Panc1 (cell line): Measurements from ENCODE around the gene PMS1. TPM values are rescaled to one million over a fixed set of nuclear protein-coding genes. Genes with fewer than 3 reads are reported as not detected.

ENCODE experiments used
- ATAC-seq: fragments of 200-7000 bp; cut with Tn5 transposase; 2 replicates; pipeline ENCODE4 v1.9.1; 2020; ENCODE audit warnings: mild to moderate bottlenecking, moderate library complexity
- Bru-seq: library from RNA; stranded (reverse); fragments of 400-500 nt; gene quantifications from one replicate; lab custom pipeline; 2021; lab: Mats Ljungman, UMichigan
- BruChase-seq, 2 experiments: library from RNA; stranded (reverse); fragments of 400-500 nt; gene quantifications; one replicate each; lab custom pipeline; 2021; lab: Mats Ljungman, UMichigan
- BruUV-seq: library from RNA; stranded (reverse); fragments of 400-500 nt; replicated peaks from 2 replicates; lab custom pipeline; 2021; lab: Mats Ljungman, UMichigan
- CTCF ChIA-PET: fragments of 300-600 bp; sonication (Branson Sonifier 250); formaldehyde crosslinking; loops from one replicate; lab custom pipeline; 2022; ENCODE audit warnings: antibody characterized with exemption; lab: Charles Lee
- POLR2A ChIA-PET: fragments of 300-600 bp; sonication (Branson Sonifier 250); formaldehyde crosslinking; loops from one replicate; lab custom pipeline; 2022; ENCODE audit warnings: antibody characterized with exemption; lab: Charles Lee
- DNase-seq: peaks from one replicate; pipeline ENCODE4 v3.0.0-alpha.2; 2010; ENCODE audit warnings: low read depth, low spot score
- H3K27ac ChIP-seq: 2 replicates; pipeline ENCODE4 v1.5.1; 2011; ENCODE audit warnings: mild to moderate bottlenecking, low read length, inconsistent platforms
- H3K27me3 ChIP-seq: fragments of 200-500 bp; sonication (Bioruptor generic); 2 replicates; pipeline ENCODE4 v1.6.0; 2014; ENCODE audit warnings: low read length, inconsistent platforms; ENCODE audit not compliant: control insufficient read depth, insufficient read depth
- H3K36me3 ChIP-seq: fragments of 200-500 bp; sonication (Bioruptor generic); 2 replicates; pipeline ENCODE4 v1.5.1; 2014; ENCODE audit warnings: inconsistent platforms, mild to moderate bottlenecking, low read length, moderate library complexity; ENCODE audit not compliant: control insufficient read depth, insufficient read depth
- H3K4me1 ChIP-seq: 2 replicates; pipeline ENCODE4 v1.5.1; 2011; ENCODE audit warnings: inconsistent platforms, mild to moderate bottlenecking, low read length, moderate library complexity; ENCODE audit not compliant: control insufficient read depth, insufficient read depth
- H3K4me3 ChIP-seq, 2 experiments: 2 replicates each; pipeline ENCODE4 v1.5.1; 2011 to 2012; ENCODE audit warnings: low read depth in 2 of 2, low read length in 2 of 2, mild to moderate bottlenecking in 2 of 2, inconsistent platforms in 1 of 2, moderate library complexity in 1 of 2
- H3K9me3 ChIP-seq: fragments of 200-500 bp; sonication (Bioruptor generic); 2 replicates; pipeline ENCODE4 v1.5.1; 2014; ENCODE audit warnings: low read depth, mild to moderate bottlenecking, inconsistent platforms, low read length, moderate library complexity; ENCODE audit not compliant: control insufficient read depth, insufficient read depth
- POLR2AphosphoS5 ChIP-seq: IDR thresholded peaks from 2 replicates; pipeline ENCODE4 v1.6.1; 2012; ENCODE audit warnings: mild to moderate bottlenecking, low read depth, low read length, moderate library complexity
- SIN3A ChIP-seq: IDR thresholded peaks from 2 replicates; pipeline ENCODE4 v1.6.1; 2012; ENCODE audit warnings: low read depth, mild to moderate bottlenecking, low read length, moderate library complexity, borderline replicate concordance; ENCODE audit not compliant: insufficient read depth
- TCF7L2 ChIP-seq: IDR thresholded peaks from 2 replicates; pipeline ENCODE4 v1.6.1; 2011; ENCODE audit warnings: mild to moderate bottlenecking, low read depth, low read length, inconsistent platforms
- in situ Hi-C: cut with HindIII; loops from 2 replicates; pipeline ENCODE4 v1.10.0; 2016; ENCODE audit warnings: low sequenced_read_pairs, low pct_unique_long_range_greater_than_20kb
- intact Hi-C: fragments of 100-400 bp; cut with micrococcal nuclease; formaldehyde crosslinking; loops from one replicate; pipeline ENCODE4 v1.10.0; 2022; ENCODE audit not compliant: unreplicated experiment
- long read RNA-seq: library from polyadenylated mRNA; unstranded; transcript quantifications from one replicate; pipeline ENCODE4 v2.0.0, GENCODE V29; 2021; ENCODE audit not compliant: unreplicated experiment
- polyA plus RNA-seq: library from polyadenylated mRNA; unstranded; fragments of >200 nt; gene quantifications from one replicate; pipeline ENCODE4 v1.2.1, GENCODE V29; 2012; ENCODE audit warnings: missing spikeins; ENCODE audit not compliant: insufficient read length
- total RNA-seq: library from RNA; stranded (reverse); gene quantifications from one replicate; pipeline ENCODE4 v1.2.1, GENCODE V29; 2021; ENCODE audit not compliant: unreplicated experiment
- TF ChIP-seq, protein P1 (sequence below): fragments of 450-650 bp; IDR thresholded peaks from 2 replicates; pipeline ENCODE4 v1.5.1; 2017; ENCODE audit warnings: mild to moderate bottlenecking
- TF ChIP-seq, protein P2 (sequence below), 2 experiments: IDR thresholded peaks; 2 replicates each; pipeline ENCODE4 v1.6.1; 2011 to 2012; ENCODE audit warnings: low read depth in 2 of 2, control low read depth in 1 of 2, low read length in 1 of 2, mild to moderate bottlenecking in 1 of 2, moderate library complexity in 1 of 2; ENCODE audit not compliant: insufficient read depth in 1 of 2

Gene PMS1
- 47.0 TPM for total RNA-seq
- polyA plus RNA-seq = 12.7 TPM
- percentile 86 among the genes with signal in this experiment for Bru-seq, nascent RNA
- percentile 87 among the genes with signal in this experiment for BruChase-seq, experiment 1, labeled RNA remaining after a 2-hour chase
- percentile 80 among the genes with signal in this experiment for BruChase-seq, experiment 2, labeled RNA remaining after a 6-hour chase
- long read RNA-seq, transcript PMS1-202 (5 exons, 948 nt) = minor isoform, 5 of 85 reads
- long read RNA-seq, transcript PMS1-213 (13 exons, 3,225 nt) = major isoform, 28 of 85 reads
- long read RNA-seq, partial matches to known transcripts = 14 of 85 reads
- long read RNA-seq, other reads (novel, unspliced or antisense) = 32 of 85 reads

DNA sequence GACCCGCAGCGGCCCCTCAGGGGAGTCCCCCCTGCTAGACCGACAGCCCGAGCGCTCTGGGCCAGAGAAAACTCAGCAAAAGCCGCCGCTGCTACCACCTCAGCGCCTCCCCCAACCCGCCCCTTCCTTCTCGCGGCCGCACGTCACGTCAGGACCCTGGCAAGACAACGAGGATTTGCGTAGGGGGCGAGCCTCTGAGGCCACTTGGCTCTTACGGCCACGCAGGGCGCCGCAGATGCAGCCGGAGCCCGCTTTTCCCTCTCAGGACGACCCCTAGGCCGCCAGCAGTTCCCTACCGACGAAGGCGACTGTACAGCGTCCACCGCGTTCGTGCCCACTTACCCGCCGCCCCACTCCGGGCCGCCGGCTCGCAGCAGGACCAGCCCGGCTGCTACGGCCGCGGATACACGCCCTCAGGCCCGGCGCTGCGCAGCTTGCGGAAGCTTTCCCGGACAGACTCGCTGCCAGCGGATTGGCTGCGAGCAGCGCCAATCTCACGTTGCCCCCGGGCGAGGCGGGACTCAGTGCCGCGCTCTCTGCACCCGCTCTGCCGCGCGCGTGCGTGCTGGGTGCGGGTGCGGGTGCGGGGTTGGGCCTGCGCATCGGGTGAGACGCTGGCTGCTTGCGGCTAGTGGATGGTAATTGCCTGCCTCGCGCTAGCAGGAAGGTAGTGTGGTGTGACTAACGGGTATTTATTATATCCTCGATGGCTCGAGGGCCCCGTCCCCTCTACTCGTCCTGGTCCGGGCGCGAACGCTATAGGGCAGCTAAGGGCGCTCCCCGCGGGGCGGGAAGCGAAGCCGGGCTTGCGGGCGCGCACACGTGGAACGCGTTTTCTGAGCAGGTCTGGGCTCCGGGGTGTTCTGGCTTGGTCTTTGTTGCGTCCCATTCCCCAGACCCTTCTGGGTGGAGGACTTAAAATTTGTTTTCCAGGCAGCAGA lies at the start of gene PMS1, which contains the start of gene ORMDL1:
Gene PMS1, plus strand, starts transcription at position 524 of the 941 bp plus-strand sequence. CDS start 7,360 bp downstream, outside the sequence.
Gene ORMDL1, minus strand, starts transcription at position 413 of the 941 bp plus-strand sequence. CDS start 1,744 bp downstream, outside the sequence.
- DNase-seq (peak; percentile 79), ATAC-seq (peak; percentile 99)
- Histone ChIP-seq H3K27ac (peak within 1 kb of the TSS; percentile 97), H3K36me3 (peaks cover 28% of the 10 kb centered on the region), H3K27me3 (no peaks in the 10 kb centered on the region), H3K4me3 (peak within 1 kb of the TSS; percentile 69 to 96), H3K9me3 (no peaks in the 10 kb centered on the region), H3K4me1 (peaks cover 9% of the 10 kb centered on the region)
- intact Hi-C loops (no loop called here), in situ Hi-C loops (no loop called here)
- TF ChIP-seq TCF7L2 = peak; percentile 29; the same call in 1 of the 2 replicates
- TF ChIP-seq, protein P1, sequence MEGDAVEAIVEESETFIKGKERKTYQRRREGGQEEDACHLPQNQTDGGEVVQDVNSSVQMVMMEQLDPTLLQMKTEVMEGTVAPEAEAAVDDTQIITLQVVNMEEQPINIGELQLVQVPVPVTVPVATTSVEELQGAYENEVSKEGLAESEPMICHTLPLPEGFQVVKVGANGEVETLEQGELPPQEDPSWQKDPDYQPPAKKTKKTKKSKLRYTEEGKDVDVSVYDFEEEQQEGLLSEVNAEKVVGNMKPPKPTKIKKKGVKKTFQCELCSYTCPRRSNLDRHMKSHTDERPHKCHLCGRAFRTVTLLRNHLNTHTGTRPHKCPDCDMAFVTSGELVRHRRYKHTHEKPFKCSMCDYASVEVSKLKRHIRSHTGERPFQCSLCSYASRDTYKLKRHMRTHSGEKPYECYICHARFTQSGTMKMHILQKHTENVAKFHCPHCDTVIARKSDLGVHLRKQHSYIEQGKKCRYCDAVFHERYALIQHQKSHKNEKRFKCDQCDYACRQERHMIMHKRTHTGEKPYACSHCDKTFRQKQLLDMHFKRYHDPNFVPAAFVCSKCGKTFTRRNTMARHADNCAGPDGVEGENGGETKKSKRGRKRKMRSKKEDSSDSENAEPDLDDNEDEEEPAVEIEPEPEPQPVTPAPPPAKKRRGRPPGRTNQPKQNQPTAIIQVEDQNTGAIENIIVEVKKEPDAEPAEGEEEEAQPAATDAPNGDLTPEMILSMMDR = no peak
- TF ChIP-seq, protein P2, sequence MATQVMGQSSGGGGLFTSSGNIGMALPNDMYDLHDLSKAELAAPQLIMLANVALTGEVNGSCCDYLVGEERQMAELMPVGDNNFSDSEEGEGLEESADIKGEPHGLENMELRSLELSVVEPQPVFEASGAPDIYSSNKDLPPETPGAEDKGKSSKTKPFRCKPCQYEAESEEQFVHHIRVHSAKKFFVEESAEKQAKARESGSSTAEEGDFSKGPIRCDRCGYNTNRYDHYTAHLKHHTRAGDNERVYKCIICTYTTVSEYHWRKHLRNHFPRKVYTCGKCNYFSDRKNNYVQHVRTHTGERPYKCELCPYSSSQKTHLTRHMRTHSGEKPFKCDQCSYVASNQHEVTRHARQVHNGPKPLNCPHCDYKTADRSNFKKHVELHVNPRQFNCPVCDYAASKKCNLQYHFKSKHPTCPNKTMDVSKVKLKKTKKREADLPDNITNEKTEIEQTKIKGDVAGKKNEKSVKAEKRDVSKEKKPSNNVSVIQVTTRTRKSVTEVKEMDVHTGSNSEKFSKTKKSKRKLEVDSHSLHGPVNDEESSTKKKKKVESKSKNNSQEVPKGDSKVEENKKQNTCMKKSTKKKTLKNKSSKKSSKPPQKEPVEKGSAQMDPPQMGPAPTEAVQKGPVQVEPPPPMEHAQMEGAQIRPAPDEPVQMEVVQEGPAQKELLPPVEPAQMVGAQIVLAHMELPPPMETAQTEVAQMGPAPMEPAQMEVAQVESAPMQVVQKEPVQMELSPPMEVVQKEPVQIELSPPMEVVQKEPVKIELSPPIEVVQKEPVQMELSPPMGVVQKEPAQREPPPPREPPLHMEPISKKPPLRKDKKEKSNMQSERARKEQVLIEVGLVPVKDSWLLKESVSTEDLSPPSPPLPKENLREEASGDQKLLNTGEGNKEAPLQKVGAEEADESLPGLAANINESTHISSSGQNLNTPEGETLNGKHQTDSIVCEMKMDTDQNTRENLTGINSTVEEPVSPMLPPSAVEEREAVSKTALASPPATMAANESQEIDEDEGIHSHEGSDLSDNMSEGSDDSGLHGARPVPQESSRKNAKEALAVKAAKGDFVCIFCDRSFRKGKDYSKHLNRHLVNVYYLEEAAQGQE (IDR thresholded peaks at IDR 0.05; ENCODE audit: insufficient read depth in 1 of 2, low read depth in 2 of 2, low read length in 1 of 2) = no peak
- TF ChIP-seq SIN3A = peak; percentile 79; the same call in 1 of the 2 replicates
- peak; percentile 90; the same call in 1 of the 2 replicates for TF ChIP-seq POLR2AphosphoS5
- no TSS peak for BruUV-seq
- CTCF ChIA-PET = no interaction called here
- POLR2A ChIA-PET = no interaction called here

DNA sequence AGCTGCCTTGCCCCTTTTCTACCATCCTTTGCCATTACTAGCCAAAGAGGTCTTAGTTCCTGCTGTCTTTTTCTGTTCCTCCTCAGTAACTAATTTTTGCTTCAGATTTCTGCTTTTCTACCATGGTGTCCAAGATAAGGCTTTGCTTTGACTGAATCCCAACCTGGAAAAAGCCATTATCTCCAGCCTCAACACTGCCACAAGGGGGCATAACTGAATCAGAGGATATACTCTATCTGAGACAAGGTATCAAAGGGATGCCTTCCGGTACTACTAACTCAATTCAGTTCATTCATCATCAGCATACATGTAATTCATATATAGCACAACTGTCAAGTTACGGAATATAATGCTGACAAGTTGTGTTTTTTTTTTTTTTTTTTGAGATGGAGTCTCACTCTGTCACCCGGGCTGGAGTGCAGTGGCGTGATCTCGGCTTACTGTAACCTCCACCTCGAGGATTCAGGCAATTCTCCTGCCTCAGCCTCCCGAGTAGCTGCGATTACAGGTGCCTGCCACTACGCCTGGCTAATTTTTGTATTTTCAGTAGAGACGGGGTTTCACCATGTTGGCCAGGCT lies 33.1 kb upstream of the PMS1 start:
- no peak for TF ChIP-seq SIN3A
- TF ChIP-seq, protein P1 = peak; percentile 81
- ChIA-PET POLR2A (interaction anchor here (0.7 kb wide), 1 partner anchor 48 kb away, joined by 3 read pairs; no protein-coding TSS in a partner anchor), CTCF (interaction anchor here (0.5 kb wide), 1 partner anchor 9 kb away, joined by 3 read pairs; no protein-coding TSS in a partner anchor)
- no peaks in the 10 kb centered on the region for H3K4me1 ChIP-seq
- H3K9me3 ChIP-seq = no peaks in the 10 kb centered on the region
- 0 out of 2 replicates have a peak, but pooled peaks cover 2% of the 10 kb centered on the region for H3K36me3 ChIP-seq
- intact Hi-C loops = loop anchor here (5.0 kb wide), 1 partner anchor 321 kb away; no protein-coding TSS in a partner anchor
- no peaks in the 10 kb centered on the region for H3K27me3 ChIP-seq
- in situ Hi-C loops = no loop called here
- peak; percentile 87 for ATAC-seq
- H3K27ac ChIP-seq = no peak overlapping the region
- no TSS peak for BruUV-seq
- no peak for DNase-seq
- no peak overlapping the region for H3K4me3 ChIP-seq
